Inflammatory macrophage treated with lipopolysaccharide for 4 hours (primary cell): ENCODE data around the gene LRRC59.
A peak's percentile ranks its signal among the peaks of the same experiment; 100 is the strongest.

Source experiments
- DNase-seq: peaks from one replicate; pipeline ENCODE4 v3.0.0-alpha.2; 2020

LRRC59 gene

DNA sequence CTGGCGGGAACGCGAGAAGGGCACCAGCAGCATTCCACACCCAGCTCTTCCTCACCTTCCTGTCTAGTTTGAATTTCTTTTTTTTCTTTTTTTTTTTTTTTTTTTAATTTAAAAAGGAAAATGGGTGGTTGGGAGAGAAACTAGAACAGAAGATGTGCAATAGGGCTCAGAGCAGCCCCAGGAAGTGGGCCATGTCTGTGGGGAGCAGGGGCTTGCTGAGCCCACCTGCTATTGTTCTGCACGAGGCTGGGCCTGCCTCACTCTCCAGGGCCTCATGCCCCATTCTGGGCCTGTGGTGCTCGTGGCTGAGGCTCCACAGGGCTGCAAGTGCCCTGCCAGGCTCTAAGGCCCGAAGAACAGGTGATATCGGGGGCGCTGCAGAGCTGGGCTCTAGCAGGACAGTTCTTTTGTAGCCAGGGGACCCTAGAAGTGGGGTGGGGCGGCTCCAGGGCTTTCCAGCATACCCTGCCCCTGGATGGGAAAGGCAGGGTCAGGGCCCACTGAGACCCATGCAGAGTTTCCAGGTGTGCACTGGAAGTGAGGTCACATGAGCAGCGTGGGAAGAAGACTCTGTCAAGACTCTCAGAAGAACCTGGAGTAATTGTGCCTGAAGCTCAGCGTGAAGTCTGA lies 36.7 kb downstream of the LRRC59 start:
- DNase-seq: no peak

GRCh38 chr17:50359998-50360461 lies 37.3 kb downstream of the LRRC59 start:
- no peak for DNase-seq

DNA sequence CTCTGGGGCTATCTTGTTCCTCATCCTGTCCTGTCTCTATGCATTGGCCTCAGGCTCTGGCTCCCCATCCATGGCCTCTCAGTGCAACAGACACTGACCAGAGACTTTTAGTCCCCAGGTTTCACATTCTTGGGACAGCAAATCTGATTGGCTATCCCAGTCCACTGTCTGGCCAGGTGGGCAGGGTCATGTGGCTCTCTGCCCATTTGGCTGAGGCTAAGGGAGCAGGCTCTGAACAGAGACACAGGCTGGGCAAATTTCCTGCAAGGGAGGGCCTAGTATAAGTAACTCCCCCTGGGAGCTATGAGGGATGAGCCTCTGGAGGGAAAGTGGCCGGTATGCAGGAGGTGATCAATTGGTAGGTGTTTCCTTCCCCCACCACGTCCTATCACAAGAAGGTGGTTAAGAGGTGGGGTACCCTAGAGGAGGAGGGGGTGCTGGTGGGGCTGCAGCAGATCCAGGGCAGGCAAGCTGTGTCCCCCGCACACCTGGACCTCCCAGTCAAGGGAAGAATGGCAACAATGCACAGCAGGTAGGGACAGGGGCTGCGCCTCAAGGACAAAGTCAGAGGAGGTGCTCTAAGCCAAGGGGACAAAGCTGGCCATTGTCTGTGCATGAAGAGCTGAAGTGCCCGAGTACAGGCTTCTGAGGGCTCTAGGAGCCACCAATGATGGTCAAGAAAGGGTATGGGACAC lies 38.2 kb downstream of the LRRC59 start:
- no peak for DNase-seq

DNA sequence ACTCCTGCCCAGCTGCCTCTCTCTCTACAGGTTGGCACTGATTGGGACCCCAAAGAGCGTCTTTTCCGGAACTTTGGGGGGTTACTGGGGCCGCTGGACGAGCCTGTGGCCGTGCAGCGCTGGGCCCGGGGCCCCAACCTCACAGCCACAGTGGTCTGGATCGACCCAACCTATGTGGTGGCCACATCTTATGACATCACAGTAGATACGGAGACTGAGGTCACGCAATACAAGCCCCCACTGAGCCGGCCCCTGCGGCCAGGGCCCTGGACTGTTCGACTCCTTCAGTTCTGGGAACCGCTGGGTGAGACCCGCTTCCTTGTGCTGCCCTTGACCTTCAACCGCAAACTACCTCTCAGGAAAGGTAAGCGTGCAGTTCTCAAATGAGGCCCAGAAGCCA lies 39.1 kb downstream of the LRRC59 start:
- DNase-seq: no peak

DNA sequence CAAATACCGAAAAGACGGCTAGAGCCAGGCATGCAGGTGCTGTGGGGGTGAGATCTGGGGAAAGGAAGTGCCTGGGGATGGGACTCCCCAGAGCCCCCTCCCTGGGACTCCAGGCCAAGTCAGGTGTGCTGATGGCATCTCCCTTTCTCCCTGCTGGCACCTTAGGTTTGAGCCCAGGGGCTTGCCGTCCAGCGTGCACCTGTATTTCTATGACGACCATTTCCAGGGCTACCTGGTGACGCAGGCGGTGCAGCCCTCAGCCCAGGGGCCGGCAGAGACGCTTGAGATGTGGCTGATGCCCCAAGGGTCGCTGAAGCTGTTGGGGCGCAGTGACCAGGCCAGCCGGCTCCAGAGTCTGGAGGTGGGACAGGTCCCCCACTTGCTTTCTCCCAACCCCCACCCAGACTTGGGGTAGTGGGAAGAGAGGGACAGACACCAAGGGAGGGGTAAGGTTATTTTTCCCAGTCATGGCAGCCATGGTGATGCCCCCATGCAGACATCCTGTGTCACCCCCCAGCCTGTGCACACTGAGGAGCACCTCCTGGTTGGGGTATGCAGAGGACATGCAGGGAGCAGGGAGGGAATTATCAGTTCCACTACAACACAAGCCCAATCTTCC lies 40.3 kb downstream of the LRRC59 start:
- no peak for DNase-seq

- no peak for DNase-seq
Observed at GRCh38 chr17:50356418-50356817, 40.9 kb downstream of the LRRC59 start.

- no peak for DNase-seq
Observed at GRCh38 chr17:50355701-50356341, 41.5 kb downstream of the LRRC59 start.

DNA sequence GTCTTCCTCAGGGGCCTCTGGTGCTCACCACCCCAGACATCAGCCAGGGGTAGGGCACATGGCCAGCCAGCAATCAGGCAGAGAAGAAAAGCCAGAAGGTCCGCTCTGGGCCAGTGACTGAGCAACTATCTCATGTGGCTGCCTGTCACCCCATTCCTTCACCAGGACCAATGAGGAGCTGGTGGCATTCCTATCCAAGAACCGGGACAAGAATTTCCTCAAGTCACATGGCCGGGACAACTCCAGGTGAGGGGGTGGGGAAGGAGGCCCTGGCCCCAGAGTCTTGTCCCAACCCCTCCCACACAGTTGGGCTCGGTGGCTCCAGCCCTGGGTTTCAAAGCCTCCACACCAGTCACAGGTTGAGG lies 42.0 kb downstream of the LRRC59 start:
- no peak for DNase-seq

DNA sequence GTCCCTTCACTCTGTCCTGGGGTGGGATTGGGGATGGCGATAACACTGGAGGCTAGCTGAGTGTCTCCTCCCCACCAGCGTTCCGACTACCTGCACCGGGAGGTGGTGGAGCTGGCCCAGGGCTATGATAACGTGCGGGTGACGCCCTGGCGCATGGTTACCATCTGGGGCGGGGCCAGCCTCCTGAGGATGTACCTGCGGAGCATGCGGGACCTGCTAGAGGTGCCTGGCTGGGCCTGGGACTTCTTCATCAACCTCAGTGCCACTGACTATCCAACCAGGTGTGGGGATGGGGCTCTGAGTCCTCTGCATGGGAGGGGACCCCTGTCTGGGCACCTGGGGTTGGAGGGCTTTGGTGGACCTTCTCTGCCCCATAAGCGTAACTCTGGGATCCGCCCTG lies 42.5 kb downstream of the LRRC59 start:
- DNase-seq: no peak

DNA sequence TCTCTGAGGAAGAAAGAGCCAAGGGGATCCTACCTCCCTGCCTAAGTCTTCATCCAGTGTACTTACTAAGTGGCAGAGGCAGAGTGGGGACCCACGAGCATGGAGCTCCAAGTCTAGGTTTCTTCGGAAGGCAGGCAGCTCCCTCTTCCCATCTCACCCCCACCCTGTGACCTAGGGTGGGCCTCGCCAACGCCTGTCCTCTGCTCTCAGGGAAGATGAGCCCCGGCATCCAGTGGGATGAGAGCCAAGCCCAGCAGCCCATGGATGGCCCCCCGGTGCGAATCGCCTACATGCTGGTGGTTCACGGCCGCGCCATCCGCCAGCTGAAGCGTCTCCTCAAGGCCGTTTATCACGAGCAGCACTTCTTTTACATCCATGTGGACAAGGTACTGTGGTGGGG lies 43.1 kb downstream of the LRRC59 start:
- DNase-seq: no peak

DNA sequence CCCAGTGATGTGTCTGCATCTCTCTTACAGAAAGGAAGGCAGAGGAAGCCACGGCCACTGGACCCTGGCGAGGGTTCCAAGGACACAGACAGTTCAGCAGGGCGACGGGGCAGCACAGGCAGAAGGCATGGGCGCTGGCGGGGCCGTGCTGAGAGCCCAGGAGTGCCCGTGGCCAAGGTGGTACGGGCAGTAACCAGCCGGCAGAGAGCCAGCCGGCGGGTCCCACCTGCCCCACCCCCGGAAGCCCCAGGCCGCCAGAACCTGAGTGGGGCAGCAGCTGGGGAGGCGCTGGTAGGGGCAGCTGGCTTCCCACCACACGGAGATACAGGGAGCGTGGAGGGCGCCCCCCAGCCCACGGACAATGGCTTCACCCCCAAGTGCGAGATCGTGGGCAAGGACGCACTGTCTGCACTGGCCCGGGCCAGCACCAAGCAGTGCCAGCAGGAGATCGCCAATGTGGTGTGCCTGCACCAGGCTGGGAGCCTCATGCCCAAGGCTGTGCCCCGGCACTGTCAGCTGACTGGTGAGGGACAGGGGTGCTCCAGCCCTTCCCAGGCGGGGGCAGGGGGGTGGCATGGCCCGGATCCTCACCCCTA lies 43.6 kb downstream of the LRRC59 start:
- no peak for DNase-seq

DNA sequence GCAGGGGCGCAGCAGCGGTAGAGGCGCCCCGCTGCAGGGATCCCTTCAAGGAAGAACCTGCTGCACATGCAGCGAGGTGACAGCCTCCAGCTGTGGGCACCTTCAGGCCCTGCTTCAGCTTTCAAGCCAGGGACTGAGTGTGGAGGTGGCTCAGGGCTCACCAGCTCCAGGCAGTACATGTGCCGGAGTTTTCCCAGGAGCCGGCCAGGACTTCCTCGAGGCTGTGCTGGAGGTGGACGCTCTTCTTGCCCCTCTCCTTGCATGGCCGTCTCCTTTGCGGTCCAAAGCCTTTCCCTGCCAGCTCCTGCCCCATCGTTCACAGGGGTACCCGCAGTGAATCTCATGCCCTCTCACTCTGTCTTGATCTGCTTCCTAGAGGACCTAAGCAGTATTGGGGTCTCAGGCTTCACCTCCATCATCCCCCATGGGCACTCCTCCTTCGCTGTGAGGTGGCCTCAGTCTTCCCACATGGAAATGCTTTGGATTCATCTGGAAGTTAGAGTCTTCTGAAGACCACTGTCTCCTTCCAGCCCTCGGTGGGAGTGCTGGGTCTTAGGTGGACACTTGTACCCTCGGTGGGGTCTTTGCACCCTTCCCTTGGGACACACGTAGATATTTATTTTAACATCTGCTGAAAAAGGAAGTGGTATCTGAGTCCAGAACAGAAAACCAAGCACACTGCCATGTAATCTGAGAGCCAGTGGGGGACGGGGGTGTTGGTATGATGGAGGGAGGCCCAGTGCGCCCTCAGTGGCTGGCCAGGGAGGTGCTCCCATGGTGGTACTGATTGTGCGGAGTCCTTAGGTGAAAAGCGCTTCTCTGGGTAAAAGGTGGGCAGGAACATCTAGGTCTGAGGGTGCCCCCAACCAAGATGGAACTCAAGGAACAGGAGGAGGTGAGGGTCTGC lies 44.4 kb downstream of the LRRC59 start:
- no peak for DNase-seq

- no peak for DNase-seq
Observed at GRCh38 chr17:50352072-50352692, 45.1 kb downstream of the LRRC59 start.

DNA sequence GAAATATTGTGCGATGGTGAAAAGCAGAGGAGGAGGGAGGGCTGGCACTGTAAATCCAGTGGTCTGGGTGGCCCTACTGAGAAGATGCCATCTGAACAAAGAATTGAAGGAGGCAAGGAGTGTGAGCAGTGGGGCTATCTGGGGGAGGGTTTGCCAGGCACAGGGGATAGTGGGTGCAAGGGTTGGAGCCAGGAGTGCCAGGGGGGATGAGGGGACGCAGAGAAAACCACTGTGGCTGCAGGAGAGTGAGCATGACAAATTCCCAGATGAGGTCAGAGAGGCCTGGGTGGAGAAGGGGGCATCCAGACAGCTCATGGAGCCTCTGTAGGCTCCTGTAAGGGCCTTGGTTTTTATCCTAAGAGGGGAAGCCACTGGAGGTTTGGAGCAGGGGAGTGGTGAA lies 46.6 kb downstream of the LRRC59 start:
- no peak for DNase-seq

- no peak for DNase-seq
Observed at GRCh38 chr17:50349243-50349600, 48.1 kb downstream of the LRRC59 start.

DNA sequence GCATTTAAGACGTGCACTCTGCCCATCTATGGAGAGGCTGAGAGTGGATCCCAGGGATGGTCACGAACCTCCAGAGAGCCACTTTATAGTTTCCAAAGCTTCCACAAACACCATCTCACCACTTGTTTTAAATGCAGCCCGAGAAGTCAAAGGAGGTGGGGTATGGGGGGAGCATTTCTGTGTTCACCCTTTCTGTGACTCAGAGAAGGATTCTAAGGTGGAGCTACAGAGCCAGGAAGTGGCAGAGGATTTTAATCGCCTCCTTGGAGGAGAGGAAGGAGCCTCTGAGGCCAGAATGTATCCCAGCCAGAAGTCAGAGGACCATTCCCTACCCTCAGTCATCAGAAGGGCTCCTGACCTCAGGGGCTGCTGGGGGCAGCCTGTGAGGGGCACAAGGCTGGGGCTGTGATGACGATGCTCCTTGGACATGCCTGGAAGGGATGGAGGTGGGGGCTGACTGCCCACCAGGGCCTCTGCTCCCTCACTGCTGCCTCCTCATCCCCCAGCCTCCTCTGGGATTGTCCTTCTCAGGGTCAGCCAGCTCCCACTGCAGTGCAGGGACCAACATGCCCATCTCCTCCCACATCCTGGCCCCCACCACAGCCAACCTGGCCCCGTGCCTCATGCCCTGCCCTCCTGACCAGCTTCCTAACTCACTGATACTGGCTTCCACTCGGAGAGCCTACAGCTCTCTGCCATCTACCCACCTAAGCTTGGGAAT lies 48.6 kb downstream of the LRRC59 start:
- DNase-seq: no peak

- DNase-seq: no peak
Observed at GRCh38 chr17:50347894-50348291, 49.4 kb downstream of the LRRC59 start.

GRCh38 chr17:50347117-50347893 lies 50.0 kb downstream of the LRRC59 start:
- no peak for DNase-seq

DNA sequence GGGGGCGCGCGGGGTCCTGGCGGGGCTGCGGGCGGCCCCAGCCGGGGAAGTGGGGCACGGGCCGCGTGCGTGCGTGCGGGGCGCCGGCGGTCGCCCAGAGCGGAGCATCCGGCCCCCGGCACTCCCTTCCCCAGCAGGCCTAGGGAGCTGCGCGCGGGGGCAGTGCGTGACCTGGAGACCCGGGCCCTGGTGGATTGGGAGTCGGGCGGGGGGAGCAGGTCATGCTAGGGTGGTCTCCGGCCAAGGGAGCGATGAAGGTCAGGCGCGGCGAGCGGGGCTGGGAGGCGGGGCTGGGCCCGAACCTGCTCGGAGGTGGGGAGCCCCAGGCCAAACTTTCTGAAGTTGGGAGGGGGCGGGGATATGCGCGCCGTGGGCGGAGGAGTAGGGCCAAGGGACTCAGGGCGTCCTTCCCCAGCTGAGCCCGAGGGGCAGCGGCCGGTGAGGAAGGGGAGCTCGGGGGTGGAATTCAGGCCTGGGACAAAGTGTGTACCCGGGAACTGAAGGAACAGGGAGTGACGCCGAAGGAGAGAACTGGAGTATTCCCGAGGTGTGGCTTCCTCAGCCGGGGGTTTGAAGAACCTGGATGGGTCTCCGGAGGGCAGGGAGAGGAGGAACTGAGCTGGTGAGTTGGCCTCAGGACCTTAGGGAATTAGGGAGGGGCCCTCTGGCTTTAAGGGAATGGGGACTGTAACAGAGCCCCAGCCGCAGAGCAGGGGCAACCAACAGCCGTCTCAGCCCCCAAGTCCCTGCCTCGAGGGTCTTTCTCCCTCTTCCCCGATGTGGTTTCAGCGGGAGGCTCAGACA lies 50.8 kb downstream of the LRRC59 start:
- DNase-seq: peak; percentile 6
